GM12874 (cell line): ENCODE data around the gene PTBP3.

Source experiments
- CTCF ChIP-seq: IDR thresholded peaks from 2 replicates; pipeline ENCODE4 v1.5.1; 2011; ENCODE audit warnings: low read depth, mild to moderate bottlenecking, control low read depth, low read length, moderate library complexity; ENCODE audit not compliant: insufficient read depth

PTBP3 gene

GRCh38 chr9:112239708-112240107 lies 93.7 kb downstream of the PTBP3 start:
- TF ChIP-seq CTCF: no peak

- TF ChIP-seq CTCF: no peak
Observed at GRCh38 chr9:112239284-112239683, 94.1 kb downstream of the PTBP3 start.

GRCh38 chr9:112234779-112235178 lies 98.6 kb downstream of the PTBP3 start:
- TF ChIP-seq CTCF: no peak

- TF ChIP-seq CTCF: no peak
Observed at GRCh38 chr9:112233769-112234168, 99.7 kb downstream of the PTBP3 start.

GRCh38 chr9:112232233-112232632 lies 101.2 kb downstream of the PTBP3 start:
- TF ChIP-seq CTCF: no peak

- no peak for TF ChIP-seq CTCF
Observed at GRCh38 chr9:112226091-112226490, 107.3 kb downstream of the PTBP3 start.

- TF ChIP-seq CTCF: no peak
Observed at GRCh38 chr9:112224401-112225289, 108.8 kb downstream of the PTBP3 start.
